Neuron (in vitro differentiated cells): ENCODE data around the gene KPNA4.

Experiments used
- H2AFZ ChIP-seq: one replicate; pipeline ENCODE4 v1.6.1; 2013; ENCODE audit warnings: low read depth, mild to moderate bottlenecking, inconsistent platforms, low read length, moderate library complexity
- H3K27me3 ChIP-seq: one replicate; pipeline ENCODE4 v1.6.1; 2013; ENCODE audit warnings: low read length; ENCODE audit not compliant: insufficient read depth
- H3K36me3 ChIP-seq: one replicate; pipeline ENCODE4 v1.6.1; 2013; ENCODE audit warnings: low read length; ENCODE audit not compliant: insufficient read depth
- H3K4me1 ChIP-seq: one replicate; pipeline ENCODE4 v1.6.1; 2013; ENCODE audit warnings: low read length; ENCODE audit not compliant: insufficient read depth
- H3K4me3 ChIP-seq: 2 replicates; pipeline ENCODE4 v1.5.1; 2013; ENCODE audit warnings: mild to moderate bottlenecking, low read length, moderate library complexity
- H3K9me3 ChIP-seq: one replicate; pipeline ENCODE4 v1.6.1; 2013; ENCODE audit warnings: low read length

KPNA4 gene

DNA sequence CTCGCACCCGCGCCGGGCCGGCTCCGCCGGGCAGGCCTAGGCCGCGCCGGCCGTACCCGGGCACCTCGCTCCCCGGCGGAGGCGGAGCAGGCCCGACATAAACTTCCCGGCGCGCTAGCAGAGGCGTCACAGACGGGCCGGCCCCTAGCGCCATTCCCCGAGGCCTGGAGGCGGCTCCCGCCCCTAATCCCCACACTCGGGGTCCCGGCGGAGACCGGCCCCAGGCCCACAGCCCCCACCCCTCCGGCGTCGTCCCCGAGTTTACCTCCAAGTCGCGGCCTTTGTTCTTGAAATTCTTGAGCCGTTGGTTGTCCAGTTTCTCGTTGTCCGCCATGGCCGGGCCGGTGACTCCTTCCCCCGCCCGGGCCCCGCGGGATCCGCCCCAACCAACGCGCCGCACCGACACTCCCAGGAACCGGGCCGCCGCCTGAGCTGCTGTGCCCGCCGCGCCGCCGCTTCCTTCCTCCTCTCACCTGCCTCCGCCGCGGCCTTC, 376 bp downstream of the KPNA4 start:
- Histone ChIP-seq H3K27me3 (no peaks in the 10 kb centered on the region), H3K36me3 (peaks cover 15% of the 10 kb centered on the region), H3K4me3 (peak overlapping the region; percentile 85), H3K9me3 (peaks cover 13% of the 10 kb centered on the region), H2AFZ (no peak overlapping the region), H3K4me1 (peaks cover 13% of the 10 kb centered on the region)

DNA sequence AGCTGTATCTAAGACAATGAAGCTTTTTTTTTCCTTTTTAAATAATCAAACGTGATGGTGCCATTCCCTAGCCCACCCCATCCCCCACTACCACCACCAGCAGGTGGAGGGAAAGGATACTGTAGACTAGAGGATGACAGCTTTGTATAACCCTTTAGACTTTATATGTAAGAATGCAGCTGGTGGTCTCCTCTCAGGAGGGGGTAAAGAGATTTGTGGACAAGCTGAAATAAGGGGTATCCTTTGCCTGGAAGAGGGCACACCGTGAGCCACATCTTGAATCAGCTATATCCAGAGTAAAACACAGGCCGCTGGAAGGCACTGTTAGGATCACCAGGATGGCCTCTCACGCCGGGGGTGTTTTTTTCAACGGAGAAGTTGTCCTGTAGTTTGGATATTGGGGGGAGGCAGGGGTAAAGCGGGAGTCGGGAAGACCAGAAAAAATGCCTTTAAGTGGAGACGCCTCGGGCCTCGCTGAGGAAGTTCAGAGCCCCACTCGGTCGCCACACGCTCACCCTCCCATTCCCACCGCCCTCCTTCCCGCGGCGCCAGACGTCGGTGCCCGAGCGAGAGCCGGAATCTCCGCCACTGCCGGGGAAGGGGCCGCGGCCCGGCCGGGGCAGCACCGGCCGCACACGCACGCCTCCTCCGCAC, 986 bp downstream of the KPNA4 start:
- H3K9me3 ChIP-seq, result peaks cover 13% of the 10 kb centered on the region
- H3K4me1 ChIP-seq, result peaks cover 13% of the 10 kb centered on the region
- no peak overlapping the region for H2AFZ ChIP-seq
- H3K27me3 ChIP-seq, result no peaks in the 10 kb centered on the region
- H3K4me3 ChIP-seq, result peak overlapping the region; percentile 85
- peaks cover 20% of the 10 kb centered on the region for H3K36me3 ChIP-seq

DNA sequence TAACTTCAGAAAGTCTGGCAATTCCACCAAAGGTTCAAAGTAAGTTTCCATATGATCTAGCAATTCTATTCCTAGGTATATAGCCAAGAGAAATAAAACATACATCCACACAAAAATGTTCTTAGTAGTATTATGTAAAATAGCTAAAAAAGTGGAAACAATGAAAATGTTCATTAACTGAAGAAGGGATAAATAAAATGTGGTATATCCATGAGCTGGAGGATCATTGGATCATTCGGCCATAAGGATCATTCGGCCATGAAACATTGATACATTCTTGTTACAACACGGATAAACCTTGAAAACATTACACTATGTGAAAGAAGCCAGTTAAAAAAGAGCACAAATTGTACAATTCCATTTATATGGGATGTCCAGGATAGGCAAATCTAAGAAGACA, 2.4 kb downstream of the KPNA4 start:
- H2AFZ ChIP-seq, result no peak overlapping the region
- peak overlapping the region; percentile 85 for H3K4me3 ChIP-seq
- H3K36me3 ChIP-seq, result peaks cover 11% of the 10 kb centered on the region
- peaks cover 7% of the 10 kb centered on the region for H3K9me3 ChIP-seq
- H3K27me3 ChIP-seq, result no peaks in the 10 kb centered on the region
- H3K4me1 ChIP-seq, result peaks cover 13% of the 10 kb centered on the region

DNA sequence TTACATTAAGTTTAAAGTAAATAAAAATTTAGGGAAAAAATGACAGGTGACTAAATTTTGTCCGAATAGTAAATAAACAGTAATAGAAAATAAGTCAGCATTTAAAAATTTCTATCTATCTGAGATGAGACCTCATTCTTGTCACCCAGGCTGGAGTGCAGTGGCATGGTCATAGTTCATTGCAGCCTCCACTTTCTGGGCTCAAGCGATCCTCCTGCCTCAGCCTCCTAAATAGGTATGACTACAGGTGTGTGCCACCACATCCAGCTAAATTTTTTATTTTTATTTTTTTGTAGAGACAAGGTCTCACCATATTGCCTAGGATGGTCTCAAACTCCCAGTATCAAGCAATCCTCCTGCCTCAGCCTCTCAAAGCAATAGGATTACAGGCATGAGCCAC, 7.8 kb downstream of the KPNA4 start:
- no peak overlapping the region for H3K4me3 ChIP-seq
- H3K9me3 ChIP-seq, result peaks cover 6% of the 10 kb centered on the region
- peaks cover 18% of the 10 kb centered on the region for H3K36me3 ChIP-seq
- H3K4me1 ChIP-seq, result no peaks in the 10 kb centered on the region
- no peaks in the 10 kb centered on the region for H3K27me3 ChIP-seq
- no peak overlapping the region for H2AFZ ChIP-seq

DNA sequence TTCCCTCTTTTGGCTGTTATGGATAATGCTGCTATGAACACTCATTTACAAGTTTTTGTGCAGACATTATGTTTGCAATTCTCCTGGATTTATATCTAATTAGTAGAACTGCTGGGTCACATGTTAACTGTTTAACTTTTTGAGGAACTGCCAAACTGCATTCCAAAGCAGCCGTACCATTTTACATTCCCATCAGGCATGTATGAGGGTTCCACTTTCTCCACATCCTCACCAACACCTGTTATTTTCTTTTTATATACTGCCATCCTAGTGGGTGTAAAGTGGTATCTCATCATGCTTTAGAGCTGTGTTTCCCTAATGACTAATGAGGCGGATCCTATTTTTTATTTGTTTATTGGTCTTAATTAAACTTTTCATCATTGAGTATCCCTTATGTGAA, 9.2 kb downstream of the KPNA4 start:
- Histone ChIP-seq H3K27me3 (no peaks in the 10 kb centered on the region), H2AFZ (no peak overlapping the region), H3K9me3 (peaks cover 9% of the 10 kb centered on the region), H3K4me3 (no peak overlapping the region), H3K36me3 (peaks cover 22% of the 10 kb centered on the region), H3K4me1 (no peaks in the 10 kb centered on the region)

DNA sequence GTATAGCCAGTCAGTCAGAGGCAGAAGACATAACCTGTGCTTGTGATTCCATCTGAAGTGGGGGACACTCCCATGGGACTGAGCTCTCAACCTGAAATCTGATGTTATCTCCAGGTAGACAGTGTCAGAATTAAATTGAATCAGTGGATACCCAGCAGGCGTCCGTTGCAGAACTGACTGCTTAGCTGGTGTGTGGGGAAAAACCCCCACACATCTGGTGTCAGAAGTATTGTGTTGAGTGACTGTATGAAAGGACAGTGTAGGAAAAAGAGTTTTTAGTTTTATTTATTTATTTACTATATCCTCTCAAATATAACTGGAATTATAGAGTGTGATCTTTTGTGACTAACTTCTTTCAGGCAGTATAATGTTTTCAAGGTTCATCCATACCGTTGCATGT, 10.4 kb downstream of the KPNA4 start:
- Histone ChIP-seq H3K9me3 (peaks cover 17% of the 10 kb centered on the region), H3K27me3 (no peaks in the 10 kb centered on the region), H3K4me1 (no peaks in the 10 kb centered on the region), H2AFZ (no peak overlapping the region), H3K4me3 (no peak overlapping the region), H3K36me3 (peaks cover 21% of the 10 kb centered on the region)

DNA sequence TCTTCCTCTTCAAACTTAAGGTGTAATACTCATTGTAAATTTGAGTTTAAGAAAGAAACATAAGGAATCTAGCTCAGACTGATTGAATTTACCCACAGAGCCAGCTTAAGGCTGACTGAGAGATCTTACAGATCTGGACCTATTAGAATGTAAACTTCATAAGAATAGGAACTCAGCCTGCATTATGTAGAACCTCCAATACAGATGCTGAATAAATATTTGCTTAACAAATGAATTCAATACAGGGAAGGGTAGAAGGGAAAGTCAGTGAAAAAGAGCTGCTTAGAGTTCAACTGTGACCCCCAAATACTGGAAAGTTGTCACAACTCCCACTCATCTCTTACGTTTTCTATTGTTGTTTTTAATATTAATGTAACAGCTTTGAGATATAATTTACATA, 11.5 kb downstream of the KPNA4 start:
- H3K9me3 ChIP-seq, result peaks cover 23% of the 10 kb centered on the region
- H3K36me3 ChIP-seq, result peaks cover 16% of the 10 kb centered on the region
- H3K4me3 ChIP-seq, result no peak overlapping the region
- H3K4me1 ChIP-seq, result no peaks in the 10 kb centered on the region
- H2AFZ ChIP-seq, result no peak overlapping the region
- H3K27me3 ChIP-seq, result no peaks in the 10 kb centered on the region

DNA sequence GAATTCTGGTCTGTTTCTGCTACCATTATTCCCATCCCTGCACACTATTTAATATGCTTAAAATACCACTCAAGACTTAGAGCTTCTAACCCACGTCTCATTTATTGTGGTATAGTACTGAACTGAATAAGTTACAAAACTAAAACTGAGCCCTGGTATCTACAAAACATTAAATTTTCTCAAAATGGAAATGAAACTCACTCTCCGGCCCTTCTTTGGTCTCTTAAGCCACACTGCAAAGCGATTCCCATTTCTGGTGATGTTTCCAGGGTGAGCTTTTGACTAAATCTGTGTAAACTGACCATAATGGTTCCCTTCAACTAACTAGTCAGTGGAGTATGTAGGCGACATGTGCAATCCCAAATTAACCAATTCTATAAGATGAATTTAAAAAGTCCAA, 18.6 kb downstream of the KPNA4 start:
- Histone ChIP-seq H3K4me3 (no peak overlapping the region), H3K36me3 (peaks cover 2% of the 10 kb centered on the region), H2AFZ (no peak overlapping the region), H3K27me3 (no peaks in the 10 kb centered on the region), H3K9me3 (peaks cover 16% of the 10 kb centered on the region), H3K4me1 (no peaks in the 10 kb centered on the region)

DNA sequence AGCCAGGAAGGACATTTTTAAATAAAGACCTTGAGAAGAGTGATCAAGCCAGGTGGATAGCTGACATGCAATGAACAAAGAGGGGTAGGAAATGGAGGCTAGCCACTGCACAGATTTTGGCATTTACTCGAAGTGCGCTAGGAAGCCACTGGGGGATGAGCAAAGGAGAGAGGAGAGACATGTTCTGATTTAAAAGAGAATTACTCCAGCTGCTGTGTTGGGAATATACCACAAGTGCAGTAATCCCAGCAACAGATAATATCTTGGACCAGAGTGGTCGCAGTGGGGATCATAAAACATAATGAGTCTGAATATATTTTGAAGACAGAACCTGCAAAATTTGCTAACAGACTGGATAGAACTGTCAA, 19.9 kb downstream of the KPNA4 start:
- H3K4me1 ChIP-seq, result no peaks in the 10 kb centered on the region
- H2AFZ ChIP-seq, result no peak overlapping the region
- peaks cover 11% of the 10 kb centered on the region for H3K9me3 ChIP-seq
- no peak overlapping the region for H3K4me3 ChIP-seq
- H3K36me3 ChIP-seq, result no peaks in the 10 kb centered on the region
- no peaks in the 10 kb centered on the region for H3K27me3 ChIP-seq

DNA sequence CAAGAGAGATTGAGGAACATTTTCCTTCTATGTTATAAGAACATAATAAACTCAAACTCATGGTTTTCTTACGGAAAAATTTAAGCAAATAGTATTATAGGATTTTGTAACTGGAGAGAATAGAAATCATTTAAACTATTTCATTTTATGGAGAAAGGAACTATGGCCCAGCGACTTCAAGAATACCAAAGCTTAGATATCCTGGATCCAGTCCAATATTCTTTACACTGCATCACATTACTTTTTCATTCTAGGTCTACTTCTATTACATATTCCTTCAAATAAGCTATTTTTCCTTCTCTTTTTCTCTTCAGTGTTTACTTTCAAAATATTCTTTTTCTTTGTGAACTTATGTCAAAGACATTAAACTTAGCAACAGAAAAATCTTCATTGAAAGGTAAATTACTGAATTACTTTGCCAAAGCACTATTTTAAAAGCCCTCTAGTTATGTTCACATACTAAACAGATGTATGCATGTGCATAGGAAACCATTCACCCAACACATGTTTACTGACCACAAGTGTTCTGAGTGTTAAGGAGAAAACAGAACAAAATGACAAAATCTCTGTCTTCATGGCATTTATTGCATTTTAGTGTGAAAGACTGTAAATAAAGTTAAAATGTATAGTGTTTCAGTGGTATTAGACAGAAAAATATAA, 20.4 kb downstream of the KPNA4 start:
- Histone ChIP-seq H3K27me3 (no peaks in the 10 kb centered on the region), H3K4me3 (no peak overlapping the region), H3K4me1 (no peaks in the 10 kb centered on the region), H3K9me3 (peaks cover 7% of the 10 kb centered on the region), H2AFZ (no peak overlapping the region), H3K36me3 (no peaks in the 10 kb centered on the region)

DNA sequence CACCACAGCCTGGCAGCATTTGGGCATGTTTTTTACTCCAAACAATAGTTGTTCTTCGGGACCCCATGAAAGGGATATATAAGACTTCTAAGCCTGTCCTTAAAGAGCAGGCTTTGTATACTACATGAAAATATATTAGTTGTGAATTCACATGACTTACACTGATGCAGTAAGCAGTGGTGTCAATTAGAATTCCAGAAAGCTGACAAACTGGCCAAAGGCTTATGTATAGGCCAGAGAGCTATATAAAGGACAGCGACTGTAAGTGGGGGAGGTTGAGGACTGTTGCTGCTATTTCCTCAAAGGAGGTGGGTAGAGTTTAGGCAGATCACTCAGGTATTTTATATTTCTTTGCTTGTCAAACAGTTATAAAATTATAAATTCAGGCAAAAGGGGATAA, 24.8 kb downstream of the KPNA4 start:
- no peaks in the 10 kb centered on the region for H3K4me1 ChIP-seq
- no peak overlapping the region for H2AFZ ChIP-seq
- no peak overlapping the region for H3K4me3 ChIP-seq
- H3K36me3 ChIP-seq, result peaks cover 4% of the 10 kb centered on the region
- H3K9me3 ChIP-seq, result no peaks in the 10 kb centered on the region
- no peaks in the 10 kb centered on the region for H3K27me3 ChIP-seq

DNA sequence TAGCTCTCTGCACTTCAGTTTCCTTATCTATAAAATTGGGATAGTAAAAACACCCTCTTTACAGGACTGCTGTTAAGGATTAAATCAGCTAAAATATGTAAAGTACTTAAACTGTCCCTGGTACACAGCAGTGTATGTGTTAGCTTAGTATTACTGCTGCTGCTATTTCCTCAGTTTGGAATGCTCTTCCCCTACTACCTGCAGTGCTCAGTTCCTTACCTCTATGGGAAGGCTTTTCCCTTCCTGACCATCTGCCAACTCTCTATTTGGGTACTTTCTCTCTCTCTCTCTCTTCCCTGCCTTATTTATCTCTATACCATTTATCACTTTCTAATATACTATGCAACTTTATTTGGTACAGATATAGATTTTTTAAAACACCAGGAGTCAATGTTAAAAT, 26.5 kb downstream of the KPNA4 start:
- H3K36me3 ChIP-seq, result peaks cover 16% of the 10 kb centered on the region

DNA sequence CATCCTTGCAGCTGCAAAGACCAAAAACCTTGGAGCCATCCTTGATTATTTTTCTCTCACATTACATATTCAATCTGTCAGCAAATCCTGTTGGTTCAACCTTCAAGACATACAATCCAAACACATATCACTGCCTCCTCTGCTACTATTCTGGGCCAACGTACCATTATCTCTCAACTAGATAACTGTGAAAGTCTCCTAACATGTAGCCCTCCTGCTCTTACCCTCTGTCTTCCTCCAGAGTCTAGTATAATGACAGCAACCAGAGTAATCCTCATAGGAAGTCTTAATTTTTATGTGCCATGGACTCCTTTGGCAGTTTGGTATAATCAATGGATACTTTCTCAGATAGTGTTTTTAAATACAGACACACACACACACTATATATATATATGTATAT, 27.6 kb downstream of the KPNA4 start:
- Histone ChIP-seq H3K4me1 (no peaks in the 10 kb centered on the region), H3K27me3 (no peaks in the 10 kb centered on the region), H2AFZ (no peak overlapping the region), H3K4me3 (no peak overlapping the region), H3K36me3 (peaks cover 25% of the 10 kb centered on the region), H3K9me3 (no peaks in the 10 kb centered on the region)

More for the DNA sequence above, 26.5 kb downstream of the KPNA4 start:
- Histone ChIP-seq H3K4me1 (no peaks in the 10 kb centered on the region), H3K27me3 (no peaks in the 10 kb centered on the region), H3K4me3 (no peak overlapping the region), H3K9me3 (no peaks in the 10 kb centered on the region), H2AFZ (no peak overlapping the region)

DNA sequence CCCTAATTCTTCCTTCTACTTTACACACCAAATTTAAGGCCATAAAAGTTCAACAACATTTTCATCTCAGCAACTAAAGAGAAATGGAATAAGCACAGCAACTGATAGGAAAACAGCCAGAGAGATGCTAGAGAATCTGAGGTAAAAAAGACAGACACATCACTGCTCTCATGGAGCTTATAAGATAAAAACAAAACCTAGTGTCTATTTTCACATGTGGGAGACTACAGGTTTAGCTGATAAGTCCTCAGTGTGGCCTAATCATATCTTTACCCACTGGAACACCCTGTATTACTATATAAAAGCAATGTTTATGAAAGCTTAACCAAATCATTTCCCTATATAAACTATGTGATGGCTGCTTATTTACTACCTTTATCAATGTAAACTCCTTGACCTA, 33.0 kb downstream of the KPNA4 start:
- H3K27me3 ChIP-seq, result no peaks in the 10 kb centered on the region
- H3K4me1 ChIP-seq, result no peaks in the 10 kb centered on the region
- H3K36me3 ChIP-seq, result peaks cover 67% of the 10 kb centered on the region
- no peak overlapping the region for H2AFZ ChIP-seq
- H3K4me3 ChIP-seq, result no peak overlapping the region
- no peaks in the 10 kb centered on the region for H3K9me3 ChIP-seq
